Measurements from ENCODE around the gene OR2V1. TPM values are rescaled to one million over a fixed set of nuclear protein-coding genes. Genes with fewer than 3 reads are reported as not detected.
"Not testable (repeated sequence)": the region's sequence is repeated elsewhere in the genome, so short reads cannot be mapped to it uniquely, and the experiment has no call there.

Gene OR2V1
- total and polyA plus RNA-seq, 9 donors: 0.08 TPM; not detected in 8

- DNase-seq; H3K36me3 ChIP-seq (ENCODE audit: control insufficient read depth, insufficient read depth, low read length); H3K4me1 ChIP-seq (ENCODE audit: control insufficient read depth, insufficient read depth, low read length); H3K9me3 ChIP-seq (replicated peaks; ENCODE audit: control insufficient read depth, low read depth, low read length); H3K4me3 ChIP-seq (ENCODE audit: low read length); H3K27ac ChIP-seq (ENCODE audit: low read length); H3K27me3 ChIP-seq (ENCODE audit: control insufficient read depth, insufficient read depth, low read length): not testable (repeated sequence)
- WGBS (ENCODE audit: insufficient coverage): 42% methylated on average over 4 of the region's 7 CpGs
Measured at GRCh38 chr5:181146927-181147636, 16.1 kb upstream of the OR2V1 start, which contains the start of gene OR2V2. Gene OR2V2, plus strand, starts transcription at chr5:181147586. Its CDS starts 7,357 bp downstream, at chr5:181154943.

GRCh38 chr5:181145133-181145532 is 14.2 kb upstream of the OR2V1 start:
- no peaks in the 10 kb centered on the region for H3K36me3 ChIP-seq (ENCODE audit: control insufficient read depth, insufficient read depth, low read length)

GRCh38 chr5:181142054-181142453 is 11.1 kb upstream of the OR2V1 start:
- no peak for DNase-seq
- 45% methylated on average over 3 of the region's 7 CpGs for WGBS (ENCODE audit: insufficient coverage)
- Histone ChIP-seq H3K36me3 (ENCODE audit: control insufficient read depth, insufficient read depth, low read length) (no peaks in the 10 kb centered on the region), H3K4me3 (ENCODE audit: low read length) (no peak overlapping the region), H3K27ac (ENCODE audit: low read length) (no peak overlapping the region), H3K27me3 (ENCODE audit: control insufficient read depth, insufficient read depth, low read length) (peaks cover 4% of the 10 kb centered on the region), H3K4me1 (ENCODE audit: control insufficient read depth, insufficient read depth, low read length) (no peaks in the 10 kb centered on the region), H3K9me3 (replicated peaks; ENCODE audit: control insufficient read depth, low read depth, low read length) (no peaks in the 10 kb centered on the region)

More at GRCh38 chr5:181145133-181145532, 14.2 kb upstream of the OR2V1 start:
- no peak for DNase-seq
- no peaks in the 10 kb centered on the region for H3K9me3 ChIP-seq (replicated peaks; ENCODE audit: control insufficient read depth, low read depth, low read length)
- no peaks in the 10 kb centered on the region for H3K4me1 ChIP-seq (ENCODE audit: control insufficient read depth, insufficient read depth, low read length)
- H3K27me3 ChIP-seq (ENCODE audit: control insufficient read depth, insufficient read depth, low read length): peaks cover 6% of the 10 kb centered on the region
- H3K27ac ChIP-seq (ENCODE audit: low read length): no peak overlapping the region
- no peak overlapping the region for H3K4me3 ChIP-seq (ENCODE audit: low read length)
- WGBS (ENCODE audit: insufficient coverage): no CpG with 5 or more reads among the region's 1 CpG

- DNase-seq: no peak
- Histone ChIP-seq H3K4me1 (ENCODE audit: control insufficient read depth, insufficient read depth, low read length) (no peaks in the 10 kb centered on the region), H3K27me3 (ENCODE audit: control insufficient read depth, insufficient read depth, low read length) (peaks cover 4% of the 10 kb centered on the region), H3K9me3 (replicated peaks; ENCODE audit: control insufficient read depth, low read depth, low read length) (no peaks in the 10 kb centered on the region), H3K36me3 (ENCODE audit: control insufficient read depth, insufficient read depth, low read length) (no peaks in the 10 kb centered on the region), H3K27ac (ENCODE audit: low read length) (no peak overlapping the region), H3K4me3 (ENCODE audit: low read length) (no peak overlapping the region)
- WGBS (ENCODE audit: insufficient coverage): 66% methylated on average over 3 of the region's 3 CpGs
Measured at GRCh38 chr5:181140766-181141165, 9.8 kb upstream of the OR2V1 start.

GRCh38 chr5:181138258-181138657 is 7.3 kb upstream of the OR2V1 start:
- Histone ChIP-seq H3K27me3 (ENCODE audit: control insufficient read depth, insufficient read depth, low read length) (peaks cover 6% of the 10 kb centered on the region), H3K9me3 (replicated peaks; ENCODE audit: control insufficient read depth, low read depth, low read length) (no peaks in the 10 kb centered on the region), H3K36me3 (ENCODE audit: control insufficient read depth, insufficient read depth, low read length) (no peaks in the 10 kb centered on the region), H3K4me1 (ENCODE audit: control insufficient read depth, insufficient read depth, low read length) (no peaks in the 10 kb centered on the region), H3K27ac (ENCODE audit: low read length) (no peak overlapping the region), H3K4me3 (ENCODE audit: low read length) (no peak overlapping the region)
- whole genome bisulfite sequencing (ENCODE audit: insufficient coverage): 40% methylated on average over 2 of the region's 5 CpGs
- no peak for DNase-seq

- Histone ChIP-seq H3K27me3 (ENCODE audit: control insufficient read depth, insufficient read depth, low read length) (peaks cover 4% of the 10 kb centered on the region), H3K4me3 (ENCODE audit: low read length) (no peak overlapping the region), H3K27ac (ENCODE audit: low read length) (no peak overlapping the region), H3K9me3 (replicated peaks; ENCODE audit: control insufficient read depth, low read depth, low read length) (no peaks in the 10 kb centered on the region), H3K36me3 (ENCODE audit: control insufficient read depth, insufficient read depth, low read length) (no peaks in the 10 kb centered on the region), H3K4me1 (ENCODE audit: control insufficient read depth, insufficient read depth, low read length) (no peaks in the 10 kb centered on the region)
- no peak for DNase-seq
- no CpG with 5 or more reads among the region's 4 CpGs for WGBS (ENCODE audit: insufficient coverage)
Measured at GRCh38 chr5:181136361-181136955, 5.5 kb upstream of the OR2V1 start.

- DNase-seq: no peak
- no peak overlapping the region for H3K4me3 ChIP-seq (ENCODE audit: low read length)
- H3K27ac ChIP-seq (ENCODE audit: low read length): no peak overlapping the region
- H3K36me3 ChIP-seq (ENCODE audit: control insufficient read depth, insufficient read depth, low read length): no peaks in the 10 kb centered on the region
- no peaks in the 10 kb centered on the region for H3K9me3 ChIP-seq (replicated peaks; ENCODE audit: control insufficient read depth, low read depth, low read length)
- H3K27me3 ChIP-seq (ENCODE audit: control insufficient read depth, insufficient read depth, low read length): peaks cover 10% of the 10 kb centered on the region
- 78% methylated on average over 2 of the region's 6 CpGs for WGBS (ENCODE audit: insufficient coverage)
- no peaks in the 10 kb centered on the region for H3K4me1 ChIP-seq (ENCODE audit: control insufficient read depth, insufficient read depth, low read length)
Measured at GRCh38 chr5:181134259-181134658, 3.3 kb upstream of the OR2V1 start.

GRCh38 chr5:181133610-181134231 is 2.8 kb upstream of the OR2V1 start:
- H3K9me3 ChIP-seq (replicated peaks; ENCODE audit: control insufficient read depth, low read depth, low read length): no peaks in the 10 kb centered on the region
- no peaks in the 10 kb centered on the region for H3K36me3 ChIP-seq (ENCODE audit: control insufficient read depth, insufficient read depth, low read length)
- H3K27ac ChIP-seq (ENCODE audit: low read length): no peak overlapping the region
- H3K4me1 ChIP-seq (ENCODE audit: control insufficient read depth, insufficient read depth, low read length): no peaks in the 10 kb centered on the region
- no peak overlapping the region for H3K4me3 ChIP-seq (ENCODE audit: low read length)
- peaks cover 12% of the 10 kb centered on the region for H3K27me3 ChIP-seq (ENCODE audit: control insufficient read depth, insufficient read depth, low read length)
- 79% methylated on average over 5 of the region's 10 CpGs for WGBS (ENCODE audit: insufficient coverage)
- DNase-seq: peak; percentile 30

- H3K9me3 ChIP-seq (replicated peaks; ENCODE audit: control insufficient read depth, low read depth, low read length): no peaks in the 10 kb centered on the region
- DNase-seq: no peak
- H3K27me3 ChIP-seq (ENCODE audit: control insufficient read depth, insufficient read depth, low read length): peaks cover 15% of the 10 kb centered on the region
- no peaks in the 10 kb centered on the region for H3K36me3 ChIP-seq (ENCODE audit: control insufficient read depth, insufficient read depth, low read length)
- H3K27ac ChIP-seq (ENCODE audit: low read length): no peak overlapping the region
- H3K4me1 ChIP-seq (ENCODE audit: control insufficient read depth, insufficient read depth, low read length): no peaks in the 10 kb centered on the region
- H3K4me3 ChIP-seq (ENCODE audit: low read length): no peak overlapping the region
- WGBS (ENCODE audit: insufficient coverage): no CpG with 5 or more reads among the region's 3 CpGs
Measured at GRCh38 chr5:181133083-181133482, 2.1 kb upstream of the OR2V1 start.

GRCh38 chr5:181131514-181131913 is 545 bp upstream of the OR2V1 start:
- Histone ChIP-seq H3K36me3 (ENCODE audit: control insufficient read depth, insufficient read depth, low read length) (no peaks in the 10 kb centered on the region), H3K27me3 (ENCODE audit: control insufficient read depth, insufficient read depth, low read length) (peaks cover 24% of the 10 kb centered on the region), H3K4me3 (ENCODE audit: low read length) (no peak overlapping the region), H3K9me3 (replicated peaks; ENCODE audit: control insufficient read depth, low read depth, low read length) (no peaks in the 10 kb centered on the region), H3K4me1 (ENCODE audit: control insufficient read depth, insufficient read depth, low read length) (no peaks in the 10 kb centered on the region), H3K27ac (ENCODE audit: low read length) (no peak overlapping the region)
- DNase-seq: no peak
- 90% methylated on average over 6 of the region's 11 CpGs for WGBS (ENCODE audit: insufficient coverage)

Data from muscle of leg (tissue), 11 donors.